Neural progenitor cell (in vitro differentiated cells): ENCODE measurements around the gene LMO1. TPM values are rescaled to one million over a fixed set of nuclear protein-coding genes. Genes with fewer than 3 reads are reported as not detected.

Source experiments
- DNase-seq: peaks from one replicate; pipeline ENCODE4 v3.0.0-alpha.2; 2016; ENCODE audit warnings: low spot score
- H2AFZ ChIP-seq: fragments of 200-600 bp; sonication (generic); replicated peaks from 2 replicates; pipeline ENCODE4 v1.6.1; 2016; ENCODE audit warnings: antibody characterized with exemption
- H3F3A ChIP-seq: fragments of 200-600 bp; sonication (generic); 2 replicates; pipeline ENCODE4 v1.6.1; 2016; ENCODE audit warnings: antibody characterized with exemption, low read depth
- H3K27ac ChIP-seq: fragments of 200-600 bp; sonication (generic); 2 replicates; pipeline ENCODE4 v1.5.1; 2016; ENCODE audit warnings: mild to moderate bottlenecking
- H3K27me3 ChIP-seq: fragments of 200-600 bp; sonication (generic); 2 replicates; pipeline ENCODE4 v1.6.1; 2016; ENCODE audit warnings: mild to moderate bottlenecking, moderate library complexity
- H3K36me3 ChIP-seq: fragments of 200-600 bp; sonication (generic); 2 replicates; pipeline ENCODE4 v1.5.1; 2016
- H3K4me1 ChIP-seq: fragments of 200-600 bp; sonication (generic); 2 replicates; pipeline ENCODE4 v1.6.1; 2016; ENCODE audit warnings: mixed run types
- H3K4me2 ChIP-seq: fragments of 200-600 bp; sonication (generic); 2 replicates; pipeline ENCODE4 v1.6.1; 2016
- H3K4me3 ChIP-seq: fragments of 200-600 bp; sonication (generic); 2 replicates; pipeline ENCODE4 v1.5.1; 2016
- H3K79me2 ChIP-seq: fragments of 200-600 bp; sonication (generic); 2 replicates; pipeline ENCODE4 v1.6.1; 2016; ENCODE audit warnings: low read depth
- H3K9ac ChIP-seq: fragments of 200-600 bp; sonication (generic); 2 replicates; pipeline ENCODE4 v1.6.1; 2016
- H3K9me3 ChIP-seq: fragments of 200-600 bp; sonication (generic); 2 replicates; pipeline ENCODE4 v1.5.1; 2016; ENCODE audit warnings: low read depth
- H4K20me1 ChIP-seq: fragments of 200-600 bp; sonication (generic); 2 replicates; pipeline ENCODE4 v1.6.1; 2016; ENCODE audit warnings: low read depth
- H3K27ac Mint-ChIP-seq: 3 replicates; pipeline ENCODE4 v1.8.0; 2021; ENCODE audit warnings: mixed read lengths
- H3K27me3 Mint-ChIP-seq: 2 replicates; pipeline ENCODE4 v1.8.0; 2022; ENCODE audit warnings: low read depth, mild to moderate bottlenecking, inconsistent platforms, moderate library complexity, mixed read lengths; ENCODE audit not compliant: insufficient read depth
- H3K36me3 Mint-ChIP-seq: 3 replicates; pipeline ENCODE4 v1.8.0; 2021; ENCODE audit warnings: mixed read lengths
- H3K4me1 Mint-ChIP-seq: 3 replicates; pipeline ENCODE4 v1.8.0; 2021; ENCODE audit warnings: mixed read lengths
- H3K4me3 Mint-ChIP-seq: 3 replicates; pipeline ENCODE4 v1.8.0; 2021; ENCODE audit warnings: mild to moderate bottlenecking, moderate library complexity, mixed read lengths
- H3K9me3 Mint-ChIP-seq: 3 replicates; pipeline ENCODE4 v1.8.0; 2020; ENCODE audit warnings: mixed read lengths
- EZH2 ChIP-seq: fragments of 200-600 bp; sonication (generic); IDR thresholded peaks from 2 replicates; pipeline ENCODE4 v1.6.1; 2017; ENCODE audit warnings: antibody characterized with exemption, mild to moderate bottlenecking, moderate library complexity
- EZH2phosphoT487 ChIP-seq: fragments of 200-600 bp; sonication (generic); IDR thresholded peaks from 2 replicates; pipeline ENCODE4 v1.6.1; 2017; ENCODE audit warnings: antibody characterized with exemption
- total RNA-seq: library from RNA; depleted of rRNA; stranded (reverse); fragments of >200 nt; gene quantifications from 2 replicates; pipeline ENCODE4 v1.2.3, GENCODE V29; 2015; ENCODE audit warnings: low replicate concordance
- TF ChIP-seq, protein P1 (sequence below): fragments of 200-600 bp; sonication (generic); IDR thresholded peaks from 2 replicates; pipeline ENCODE4 v1.5.1; 2017; ENCODE audit warnings: antibody characterized with exemption, mild to moderate bottlenecking

The LMO1 gene
- total RNA-seq, 1 donor from 2014 or later, result 2.9 TPM

GRCh38 chr11:8288824-8289491, 25.3 kb upstream of the LMO1 start:
- Mint-ChIP-seq H3K4me1 (peaks cover 45% of the 10 kb centered on the region), H3K27me3 (peaks cover 15% of the 10 kb centered on the region), H3K4me3 (no peak overlapping the region), H3K27ac (peak overlapping the region; percentile 93), H3K36me3 (no peaks in the 10 kb centered on the region), H3K9me3 (no peaks in the 10 kb centered on the region)
- Histone ChIP-seq H4K20me1 (peaks cover 5% of the 10 kb centered on the region), H3K9ac (no peak overlapping the region), H3K4me1 (peaks cover 24% of the 10 kb centered on the region), H3K27ac (no peak overlapping the region), H3K4me3 (no peak overlapping the region), H3K27me3 (peaks cover 7% of the 10 kb centered on the region), H3F3A (peaks cover 24% of the 10 kb centered on the region), H2AFZ (no peak overlapping the region), H3K79me2 (no peaks in the 10 kb centered on the region), H3K9me3 (no peaks in the 10 kb centered on the region), H3K36me3 (no peaks in the 10 kb centered on the region), H3K4me2 (peak overlapping the region; percentile 56)
- peak; percentile 1 for DNase-seq
- TF ChIP-seq, protein P1, sequence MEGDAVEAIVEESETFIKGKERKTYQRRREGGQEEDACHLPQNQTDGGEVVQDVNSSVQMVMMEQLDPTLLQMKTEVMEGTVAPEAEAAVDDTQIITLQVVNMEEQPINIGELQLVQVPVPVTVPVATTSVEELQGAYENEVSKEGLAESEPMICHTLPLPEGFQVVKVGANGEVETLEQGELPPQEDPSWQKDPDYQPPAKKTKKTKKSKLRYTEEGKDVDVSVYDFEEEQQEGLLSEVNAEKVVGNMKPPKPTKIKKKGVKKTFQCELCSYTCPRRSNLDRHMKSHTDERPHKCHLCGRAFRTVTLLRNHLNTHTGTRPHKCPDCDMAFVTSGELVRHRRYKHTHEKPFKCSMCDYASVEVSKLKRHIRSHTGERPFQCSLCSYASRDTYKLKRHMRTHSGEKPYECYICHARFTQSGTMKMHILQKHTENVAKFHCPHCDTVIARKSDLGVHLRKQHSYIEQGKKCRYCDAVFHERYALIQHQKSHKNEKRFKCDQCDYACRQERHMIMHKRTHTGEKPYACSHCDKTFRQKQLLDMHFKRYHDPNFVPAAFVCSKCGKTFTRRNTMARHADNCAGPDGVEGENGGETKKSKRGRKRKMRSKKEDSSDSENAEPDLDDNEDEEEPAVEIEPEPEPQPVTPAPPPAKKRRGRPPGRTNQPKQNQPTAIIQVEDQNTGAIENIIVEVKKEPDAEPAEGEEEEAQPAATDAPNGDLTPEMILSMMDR, result no peak
- TF ChIP-seq EZH2 (no peak), EZH2phosphoT487 (no peak)

GRCh38 chr11:8288166-8288772, 24.6 kb upstream of the LMO1 start:
- Histone ChIP-seq H3K9ac (no peak overlapping the region), H3K36me3 (no peaks in the 10 kb centered on the region), H3K27ac (no peak overlapping the region), H3K27me3 (peaks cover 3% of the 10 kb centered on the region), H3K4me1 (peaks cover 31% of the 10 kb centered on the region), H3K4me3 (no peak overlapping the region), H3K9me3 (no peaks in the 10 kb centered on the region), H3K79me2 (no peaks in the 10 kb centered on the region), H2AFZ (no peak overlapping the region), H3K4me2 (no peak overlapping the region), H3F3A (peaks cover 30% of the 10 kb centered on the region), H4K20me1 (peaks cover 5% of the 10 kb centered on the region)
- H3K27ac Mint-ChIP-seq, result peak overlapping the region; percentile 64
- peaks cover 45% of the 10 kb centered on the region for H3K4me1 Mint-ChIP-seq
- H3K9me3 Mint-ChIP-seq, result no peaks in the 10 kb centered on the region
- TF ChIP-seq, protein P1, result no peak
- TF ChIP-seq EZH2phosphoT487, result no peak
- no peak for TF ChIP-seq EZH2
- peak; percentile 1 for DNase-seq
- no peak overlapping the region for H3K4me3 Mint-ChIP-seq
- H3K36me3 Mint-ChIP-seq, result no peaks in the 10 kb centered on the region
- peaks cover 15% of the 10 kb centered on the region for H3K27me3 Mint-ChIP-seq

DNA sequence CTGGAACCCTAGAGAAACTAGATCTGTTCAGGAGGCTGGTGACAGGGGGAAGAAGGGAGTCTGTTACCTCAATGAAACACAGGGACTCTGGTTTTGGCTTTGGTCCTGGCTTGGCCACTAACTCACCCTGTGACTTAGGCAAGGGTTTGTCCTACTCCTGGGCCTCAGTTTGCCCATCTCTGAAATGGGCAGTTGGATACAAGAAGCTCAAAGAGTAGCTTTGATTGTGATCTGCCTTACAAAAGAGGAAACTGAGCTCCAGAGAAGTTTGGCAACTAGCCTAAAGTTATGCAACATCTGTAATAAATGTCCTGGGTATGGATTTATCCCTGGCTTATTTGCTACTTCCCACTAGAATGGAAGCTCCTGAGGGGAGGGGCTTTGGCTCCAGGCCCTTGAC, 24.0 kb upstream of the LMO1 start:
- H3K36me3 ChIP-seq, result no peaks in the 10 kb centered on the region
- no peak overlapping the region for H3K4me2 ChIP-seq
- peaks cover 14% of the 10 kb centered on the region for H3K27me3 Mint-ChIP-seq
- peaks cover 36% of the 10 kb centered on the region for H3F3A ChIP-seq
- H3K27me3 ChIP-seq, result no peaks in the 10 kb centered on the region
- H3K9me3 ChIP-seq, result no peaks in the 10 kb centered on the region
- H3K4me3 Mint-ChIP-seq, result no peak overlapping the region
- peaks cover 45% of the 10 kb centered on the region for H3K4me1 Mint-ChIP-seq
- peak; percentile 0 for DNase-seq
- H3K9me3 Mint-ChIP-seq, result no peaks in the 10 kb centered on the region
- peaks cover 35% of the 10 kb centered on the region for H3K4me1 ChIP-seq
- H3K27ac ChIP-seq, result no peak overlapping the region
- TF ChIP-seq EZH2, result no peak
- TF ChIP-seq, protein P1, result no peak
- no peak for TF ChIP-seq EZH2phosphoT487
- peaks cover 5% of the 10 kb centered on the region for H4K20me1 ChIP-seq
- H2AFZ ChIP-seq, result no peak overlapping the region
- H3K4me3 ChIP-seq, result no peak overlapping the region
- no peak overlapping the region for H3K27ac Mint-ChIP-seq
- no peaks in the 10 kb centered on the region for H3K79me2 ChIP-seq
- H3K36me3 Mint-ChIP-seq, result no peaks in the 10 kb centered on the region
- no peak overlapping the region for H3K9ac ChIP-seq
